ENCODE measurements around the gene ARHGAP15.

The ARHGAP15 gene

DNA sequence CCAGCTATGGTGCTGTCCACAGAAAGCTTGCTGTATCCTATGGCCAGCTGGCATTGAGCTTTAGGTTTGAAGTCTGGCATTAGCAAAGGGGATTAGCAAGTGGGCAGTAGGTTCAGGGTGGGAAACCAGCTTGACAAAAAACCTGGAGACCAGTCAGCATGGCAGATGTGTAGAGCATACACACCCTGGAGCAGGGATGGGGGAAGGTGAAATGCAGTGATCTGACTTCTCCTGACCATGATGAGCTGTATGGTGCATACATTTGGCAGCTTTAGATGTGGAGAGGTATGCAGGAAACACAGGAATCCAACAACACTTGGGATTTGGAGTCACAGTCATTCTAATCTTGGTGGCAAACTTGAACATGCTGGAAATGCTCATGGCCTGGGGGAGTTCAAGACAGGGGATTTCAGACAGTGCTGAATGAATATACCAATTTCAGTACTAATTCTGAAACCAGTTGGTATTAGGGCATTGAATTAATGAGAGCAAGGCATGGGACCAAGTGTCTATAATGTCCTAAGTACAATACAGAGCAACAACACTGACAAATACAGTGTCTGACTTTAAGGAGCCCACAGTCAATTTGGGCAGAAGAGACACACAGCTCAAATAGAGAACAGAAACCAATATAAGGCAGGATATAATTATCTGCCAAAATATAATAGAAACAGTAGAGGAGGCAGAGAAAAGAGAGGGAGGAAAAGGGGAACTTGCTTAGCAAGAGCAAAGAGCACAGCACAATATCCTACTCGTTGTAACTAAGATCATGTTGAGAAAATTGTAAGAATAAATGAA, 11.8 kb downstream of the ARHGAP15 start:
- no peak for DNase-seq (ENCODE audit: extremely low spot score)
- ChIA-PET CTCF (no interaction called here), POLR2A (no interaction called here)
- TF ChIP-seq BHLHE40 (IDR thresholded peaks at IDR 0.05; ENCODE audit: borderline replicate concordance) (no peak), HDGF (IDR thresholded peaks at IDR 0.05; ENCODE audit: borderline replicate concordance) (no peak), SUZ12 (IDR thresholded peaks at IDR 0.05) (no peak), ELF4 (IDR thresholded peaks at IDR 0.05) (no peak), FOXK2 (IDR thresholded peaks at IDR 0.05) (no peak), L3MBTL2 (conservative IDR thresholded peaks at IDR 0.05) (no peak), TARDBP (IDR thresholded peaks at IDR 0.05) (no peak), LEF1 (IDR thresholded peaks at IDR 0.05; ENCODE audit: borderline replicate concordance) (no peak)

DNA sequence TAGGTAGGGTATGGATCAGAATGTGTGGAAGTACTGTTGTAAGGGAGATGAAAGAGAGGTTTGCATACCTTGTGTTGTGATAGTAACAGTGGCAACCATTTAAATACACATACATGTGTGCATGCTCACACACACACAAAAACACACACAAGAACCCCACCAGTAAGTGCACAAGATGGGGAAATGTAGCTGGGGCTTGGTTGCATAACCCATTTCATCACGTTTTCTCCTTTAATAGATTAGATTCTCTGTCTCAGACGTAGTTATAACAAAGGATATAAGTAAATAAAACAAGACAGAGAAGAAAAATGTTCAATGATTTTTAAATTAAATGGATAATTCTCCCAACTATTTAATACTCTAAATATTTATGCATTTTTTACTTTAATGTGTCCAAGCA, 13.4 kb downstream of the ARHGAP15 start:
- POLR2A ChIA-PET = no interaction called here

DNA sequence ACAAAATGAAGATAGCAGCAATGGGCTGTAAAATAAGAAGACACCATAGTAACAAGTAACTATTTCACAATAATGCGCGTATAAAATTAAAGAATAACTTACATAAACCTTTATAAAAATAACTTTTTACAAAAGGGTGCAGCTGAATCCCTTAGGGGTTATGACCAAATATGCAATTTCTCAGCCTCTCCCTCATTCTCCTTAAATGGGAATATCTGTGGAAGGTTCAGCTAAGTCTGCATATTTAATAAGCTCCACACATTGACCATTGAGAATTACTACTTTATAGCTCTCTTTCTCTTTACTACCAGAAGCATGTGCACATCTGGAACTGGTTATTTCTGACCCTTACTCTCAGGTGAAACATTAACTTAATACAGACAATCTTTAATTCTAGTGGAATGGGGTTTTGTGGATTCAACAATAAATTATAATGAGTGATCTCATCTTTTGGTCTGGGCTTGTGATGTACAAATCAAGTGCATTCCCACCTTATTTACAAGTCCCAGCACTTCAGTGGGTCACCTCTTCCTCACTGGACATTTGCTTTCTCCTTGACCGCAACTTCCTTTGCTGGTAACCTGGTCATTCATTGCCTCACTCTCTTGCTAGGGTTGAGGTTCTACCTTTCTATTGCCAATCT, 15.7 kb downstream of the ARHGAP15 start:
- no peak for TF ChIP-seq LEF1 (IDR thresholded peaks at IDR 0.05; ENCODE audit: borderline replicate concordance)
- no peak for TF ChIP-seq NFRKB (IDR thresholded peaks at IDR 0.05)
- no peak for TF ChIP-seq ARNT (IDR thresholded peaks at IDR 0.05)
- no peak for TF ChIP-seq ELF4 (IDR thresholded peaks at IDR 0.05)
- TF ChIP-seq HDGF (IDR thresholded peaks at IDR 0.05; ENCODE audit: borderline replicate concordance) = no peak
- TF ChIP-seq FOXA1 (IDR thresholded peaks at IDR 0.05) = no peak
- no peak for TF ChIP-seq SUZ12 (IDR thresholded peaks at IDR 0.05)
- DNase-seq (ENCODE audit: extremely low spot score) = no peak
- CTCF ChIA-PET = no interaction called here
- POLR2A ChIA-PET = no interaction called here

More for the DNA sequence above, 13.4 kb downstream of the ARHGAP15 start:
- DNase-seq (ENCODE audit: extremely low spot score) = no peak
- CTCF ChIA-PET = no interaction called here
- no peak for TF ChIP-seq TARDBP (IDR thresholded peaks at IDR 0.05)
- TF ChIP-seq FOXK2 (IDR thresholded peaks at IDR 0.05) = no peak
- no peak for TF ChIP-seq LEF1 (IDR thresholded peaks at IDR 0.05; ENCODE audit: borderline replicate concordance)
- TF ChIP-seq FOXA1 (IDR thresholded peaks at IDR 0.05) = no peak
- TF ChIP-seq ELF4 (IDR thresholded peaks at IDR 0.05) = no peak
- no peak for TF ChIP-seq NFRKB (IDR thresholded peaks at IDR 0.05)
- TF ChIP-seq FOXM1 (IDR thresholded peaks at IDR 0.05; ENCODE audit: borderline replicate concordance) = no peak
- no peak for TF ChIP-seq CTBP1 (IDR thresholded peaks at IDR 0.05; ENCODE audit: borderline replicate concordance)
- TF ChIP-seq ARNT (IDR thresholded peaks at IDR 0.05) = no peak
- TF ChIP-seq HDGF (IDR thresholded peaks at IDR 0.05; ENCODE audit: borderline replicate concordance) = no peak
- no peak for TF ChIP-seq SUZ12 (IDR thresholded peaks at IDR 0.05)

DNA sequence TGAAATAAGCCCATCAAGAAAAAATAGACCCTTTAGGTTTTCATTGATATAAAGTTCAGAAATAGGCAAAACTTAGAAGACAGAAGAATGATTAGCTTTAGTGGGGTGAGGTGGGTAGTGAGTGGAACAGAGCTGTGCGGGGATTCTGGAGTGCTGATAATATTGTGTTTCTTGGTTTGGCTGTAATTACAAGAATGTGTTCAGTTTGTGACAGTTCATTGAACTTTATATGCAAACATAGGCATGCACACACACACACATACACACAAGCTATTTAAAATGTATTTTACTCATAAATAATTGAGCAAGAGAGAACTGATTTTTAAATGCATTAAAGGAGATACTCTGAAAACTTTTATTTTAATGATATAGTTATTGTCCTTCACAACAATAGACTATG, 17.1 kb downstream of the ARHGAP15 start:
- TF ChIP-seq SUZ12 (IDR thresholded peaks at IDR 0.05) (no peak), FOXK2 (IDR thresholded peaks at IDR 0.05) (no peak), ZNF384 (IDR thresholded peaks at IDR 0.05) (no peak), NFRKB (IDR thresholded peaks at IDR 0.05) (no peak), ARNT (IDR thresholded peaks at IDR 0.05) (no peak)
- ChIA-PET POLR2A (no interaction called here), CTCF (no interaction called here)
- DNase-seq (ENCODE audit: extremely low spot score) = no peak

DNA sequence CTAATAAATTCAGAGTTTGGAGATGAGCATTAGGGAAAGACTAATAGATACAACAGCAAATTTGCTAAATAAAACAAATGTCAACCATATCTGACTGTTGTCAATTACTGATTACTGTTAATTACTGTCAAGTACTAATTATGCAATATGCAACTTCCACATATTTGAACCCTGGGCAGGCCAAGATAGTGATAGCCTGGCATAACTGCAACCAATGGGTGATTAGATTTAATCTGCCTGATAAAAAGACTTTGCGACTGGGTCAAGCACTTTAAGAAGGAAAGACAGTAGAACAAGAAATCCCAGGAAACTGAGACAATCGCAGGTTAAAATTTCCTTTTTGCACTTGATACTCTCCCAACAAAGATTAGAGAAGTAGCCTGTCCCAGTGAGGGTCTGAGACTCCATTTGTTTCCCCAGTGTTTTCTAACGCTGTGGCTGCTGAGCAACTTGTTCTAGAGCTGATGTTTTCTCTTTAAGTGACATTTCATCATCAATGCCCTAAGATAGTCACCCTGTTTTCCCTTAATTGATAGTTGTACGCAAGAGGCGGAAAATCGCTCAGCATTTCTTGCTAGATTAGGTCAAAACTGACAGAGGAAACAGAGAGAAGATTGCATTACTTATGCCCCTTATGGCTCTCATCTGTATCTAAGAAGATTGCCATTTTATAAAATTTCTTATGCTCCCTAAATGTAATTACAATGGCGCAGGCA, 17.8 kb downstream of the ARHGAP15 start:
- POLR2A ChIA-PET = no interaction called here
- CTCF ChIA-PET = no interaction called here
- DNase-seq (ENCODE audit: extremely low spot score) = no peak
- TF ChIP-seq L3MBTL2 (conservative IDR thresholded peaks at IDR 0.05) (no peak), SP1 (IDR thresholded peaks at IDR 0.05) (no peak), FOXK2 (IDR thresholded peaks at IDR 0.05) (no peak), TARDBP (IDR thresholded peaks at IDR 0.05) (no peak), FOXA1 (IDR thresholded peaks at IDR 0.05) (no peak), ELF4 (IDR thresholded peaks at IDR 0.05) (no peak), ZNF384 (IDR thresholded peaks at IDR 0.05) (no peak), ARNT (IDR thresholded peaks at IDR 0.05) (no peak)
- TF ChIP-seq, protein P1, sequence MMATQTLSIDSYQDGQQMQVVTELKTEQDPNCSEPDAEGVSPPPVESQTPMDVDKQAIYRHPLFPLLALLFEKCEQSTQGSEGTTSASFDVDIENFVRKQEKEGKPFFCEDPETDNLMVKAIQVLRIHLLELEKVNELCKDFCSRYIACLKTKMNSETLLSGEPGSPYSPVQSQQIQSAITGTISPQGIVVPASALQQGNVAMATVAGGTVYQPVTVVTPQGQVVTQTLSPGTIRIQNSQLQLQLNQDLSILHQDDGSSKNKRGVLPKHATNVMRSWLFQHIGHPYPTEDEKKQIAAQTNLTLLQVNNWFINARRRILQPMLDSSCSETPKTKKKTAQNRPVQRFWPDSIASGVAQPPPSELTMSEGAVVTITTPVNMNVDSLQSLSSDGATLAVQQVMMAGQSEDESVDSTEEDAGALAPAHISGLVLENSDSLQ (IDR thresholded peaks at IDR 0.05) = no peak

DNA sequence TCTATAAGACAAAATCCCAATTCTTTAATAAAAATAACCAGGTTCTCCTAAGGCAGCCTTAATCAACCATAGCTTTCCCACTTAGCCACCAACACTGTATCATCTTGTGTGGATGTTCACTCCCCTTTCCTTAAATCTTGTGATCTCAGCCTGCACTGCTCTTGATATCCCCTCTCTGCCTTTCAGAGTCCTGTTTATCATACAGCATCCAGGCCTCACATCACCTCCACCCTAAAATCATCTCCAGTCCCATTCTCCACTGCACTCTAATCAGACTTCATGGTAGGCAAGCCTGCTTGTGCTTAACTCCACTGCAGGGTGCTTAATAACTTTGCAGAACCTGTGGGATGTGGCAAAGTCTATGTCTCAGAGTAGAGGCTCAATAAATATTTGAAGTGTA, 18.8 kb downstream of the ARHGAP15 start:
- TF ChIP-seq ARNT (IDR thresholded peaks at IDR 0.05) (no peak), LEF1 (IDR thresholded peaks at IDR 0.05; ENCODE audit: borderline replicate concordance) (no peak), CTBP1 (IDR thresholded peaks at IDR 0.05; ENCODE audit: borderline replicate concordance) (no peak), SP1 (IDR thresholded peaks at IDR 0.05) (no peak), TARDBP (IDR thresholded peaks at IDR 0.05) (no peak)
- TF ChIP-seq, protein P1 (IDR thresholded peaks at IDR 0.05) = no peak
- CTCF ChIA-PET = interaction anchor here (0.6 to 1.6 kb wide), 2 partner anchors 24 to 89 kb away, joined by 3 to 5 read pairs; no protein-coding TSS in a partner anchor
- POLR2A ChIA-PET = no interaction called here
- no peak for DNase-seq (ENCODE audit: extremely low spot score)

DNA sequence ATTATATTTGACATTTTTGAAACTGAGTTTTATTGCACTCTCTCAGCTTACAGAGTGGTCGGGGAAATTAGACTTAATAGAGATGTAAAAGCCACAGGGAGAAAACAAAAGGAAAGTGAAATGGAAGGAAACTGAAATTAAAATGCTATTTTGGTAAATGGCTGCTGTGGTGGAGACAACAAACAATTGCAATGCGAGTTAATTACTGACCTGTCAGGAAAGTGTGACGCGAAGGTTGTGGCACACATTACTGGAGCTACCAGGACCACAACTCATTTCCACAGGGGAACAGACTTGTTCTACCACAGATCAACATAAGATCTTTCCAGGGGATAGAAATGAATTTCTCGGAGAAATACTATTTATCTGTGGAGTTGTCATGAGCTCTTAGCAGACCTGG, 19.5 kb downstream of the ARHGAP15 start:
- ChIA-PET POLR2A (no interaction called here), CTCF (interaction anchor here (0.6 to 1.6 kb wide), 2 partner anchors 23 to 90 kb away, joined by 3 to 5 read pairs; no protein-coding TSS in a partner anchor)
- DNase-seq (ENCODE audit: extremely low spot score) = no peak
- TF ChIP-seq ARNT (IDR thresholded peaks at IDR 0.05) = no peak
- no peak for TF ChIP-seq L3MBTL2 (conservative IDR thresholded peaks at IDR 0.05)
- TF ChIP-seq NFRKB (IDR thresholded peaks at IDR 0.05) = no peak
- no peak for TF ChIP-seq ELF4 (IDR thresholded peaks at IDR 0.05)
- no peak for TF ChIP-seq ZNF384 (IDR thresholded peaks at IDR 0.05)
- TF ChIP-seq HDGF (IDR thresholded peaks at IDR 0.05; ENCODE audit: borderline replicate concordance) = no peak
- TF ChIP-seq FOXM1 (IDR thresholded peaks at IDR 0.05; ENCODE audit: borderline replicate concordance) = no peak
- no peak for TF ChIP-seq FOXA1 (IDR thresholded peaks at IDR 0.05)
- TF ChIP-seq SP1 (IDR thresholded peaks at IDR 0.05) = no peak
- TF ChIP-seq LEF1 (IDR thresholded peaks at IDR 0.05; ENCODE audit: borderline replicate concordance) = no peak
- TF ChIP-seq SUZ12 (IDR thresholded peaks at IDR 0.05) = no peak
- TF ChIP-seq BHLHE40 (IDR thresholded peaks at IDR 0.05; ENCODE audit: borderline replicate concordance) = no peak
- TF ChIP-seq, protein P1 (IDR thresholded peaks at IDR 0.05) = no peak
- no peak for TF ChIP-seq FOXK2 (IDR thresholded peaks at IDR 0.05)
- TF ChIP-seq TARDBP (IDR thresholded peaks at IDR 0.05) = no peak
- no peak for TF ChIP-seq CTBP1 (IDR thresholded peaks at IDR 0.05; ENCODE audit: borderline replicate concordance)

Data from HEK293T (cell line).